ENCODE data around the gene TMEM128.

DNA sequence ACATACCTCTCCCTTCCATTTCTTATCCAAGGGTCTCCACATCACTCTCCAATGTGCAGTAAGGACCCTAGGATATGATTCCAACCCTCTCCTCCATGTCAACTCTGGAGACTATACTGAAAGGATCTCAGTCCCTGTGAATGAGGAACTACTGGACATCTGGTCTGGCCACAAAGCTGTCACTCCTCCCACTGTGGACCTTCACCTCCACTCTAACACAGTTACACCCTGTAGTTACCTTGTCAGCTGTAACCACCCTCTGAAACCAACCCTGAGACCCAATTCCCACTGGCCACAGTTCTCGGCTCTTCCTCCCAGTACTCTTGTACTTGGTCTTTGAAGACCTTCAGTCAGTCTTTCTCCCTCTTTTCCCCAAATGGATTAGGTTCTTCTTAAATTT is 2.9 kb downstream of the TMEM128 start:
- TF ChIP-seq SUZ12 (IDR thresholded peaks at IDR 0.05; ENCODE audit: extremely low read depth, insufficient read depth, insufficient read length) (no peak), YY1 (IDR thresholded peaks at IDR 0.05; ENCODE audit: insufficient read depth, insufficient read length) (no peak)

Data from NT2/D1 (cell line).